ENCODE data around the gene RGL3.
"Not testable (repeated sequence)": the region's sequence is repeated elsewhere in the genome, so short reads cannot be mapped to it uniquely, and the experiment has no call there.

The RGL3 gene, protein sequence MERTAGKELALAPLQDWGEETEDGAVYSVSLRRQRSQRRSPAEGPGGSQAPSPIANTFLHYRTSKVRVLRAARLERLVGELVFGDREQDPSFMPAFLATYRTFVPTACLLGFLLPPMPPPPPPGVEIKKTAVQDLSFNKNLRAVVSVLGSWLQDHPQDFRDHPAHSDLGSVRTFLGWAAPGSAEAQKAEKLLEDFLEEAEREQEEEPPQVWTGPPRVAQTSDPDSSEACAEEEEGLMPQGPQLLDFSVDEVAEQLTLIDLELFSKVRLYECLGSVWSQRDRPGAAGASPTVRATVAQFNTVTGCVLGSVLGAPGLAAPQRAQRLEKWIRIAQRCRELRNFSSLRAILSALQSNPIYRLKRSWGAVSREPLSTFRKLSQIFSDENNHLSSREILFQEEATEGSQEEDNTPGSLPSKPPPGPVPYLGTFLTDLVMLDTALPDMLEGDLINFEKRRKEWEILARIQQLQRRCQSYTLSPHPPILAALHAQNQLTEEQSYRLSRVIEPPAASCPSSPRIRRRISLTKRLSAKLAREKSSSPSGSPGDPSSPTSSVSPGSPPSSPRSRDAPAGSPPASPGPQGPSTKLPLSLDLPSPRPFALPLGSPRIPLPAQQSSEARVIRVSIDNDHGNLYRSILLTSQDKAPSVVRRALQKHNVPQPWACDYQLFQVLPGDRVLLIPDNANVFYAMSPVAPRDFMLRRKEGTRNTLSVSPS

DNA sequence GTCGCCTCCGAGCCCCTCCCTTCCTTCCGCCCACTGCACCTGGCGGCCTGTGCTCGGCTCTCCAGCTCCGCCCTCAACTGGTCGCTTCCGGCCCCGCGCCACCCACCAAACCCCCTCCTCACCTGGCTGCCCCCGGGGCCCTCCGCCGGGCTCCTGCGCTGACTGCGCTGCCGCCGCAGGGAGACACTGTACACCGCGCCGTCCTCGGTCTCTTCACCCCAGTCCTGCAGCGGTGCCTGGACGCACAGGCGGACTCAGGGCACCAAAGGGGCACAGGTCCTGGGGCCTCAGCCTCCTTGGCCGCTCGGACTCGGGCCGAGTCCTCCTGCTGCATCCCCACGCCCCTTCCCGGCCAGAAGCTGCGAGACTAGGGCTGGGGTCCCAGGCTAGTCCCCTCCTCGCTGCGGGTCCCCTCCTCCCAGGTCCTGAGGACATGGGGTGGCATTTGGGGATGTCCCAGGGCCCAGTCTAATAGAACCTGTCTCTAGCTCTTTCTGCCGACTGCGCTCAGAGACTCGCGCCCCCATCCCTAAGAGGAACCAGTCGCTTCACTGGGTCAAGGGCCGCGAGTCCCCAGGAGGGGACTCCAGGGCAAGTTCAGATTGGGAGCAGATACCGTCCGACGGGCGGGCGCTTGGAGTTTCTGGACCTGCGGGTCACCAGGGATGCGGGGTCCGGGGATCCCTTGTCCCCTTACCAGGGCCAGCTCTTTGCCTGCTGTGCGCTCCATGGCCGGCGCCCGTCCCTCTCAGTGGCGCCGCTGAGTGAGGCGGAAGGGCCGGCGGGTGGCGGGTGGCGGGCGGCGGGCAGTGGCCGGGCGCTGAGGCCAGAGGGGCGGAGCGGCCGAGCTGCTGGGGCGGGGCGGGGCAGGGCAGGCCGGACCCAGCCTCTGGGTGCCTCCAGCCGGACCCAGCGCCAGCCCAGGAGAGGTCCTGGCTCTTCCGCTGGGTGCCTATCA is at the start of gene RGL3:
Gene RGL3, minus strand, starts transcription at position 766 of the 958 bp plus-strand sequence. Its CDS starts 36 bp downstream, at position 730.
- no peak for DNase-seq (ENCODE audit: low read depth)

DNA sequence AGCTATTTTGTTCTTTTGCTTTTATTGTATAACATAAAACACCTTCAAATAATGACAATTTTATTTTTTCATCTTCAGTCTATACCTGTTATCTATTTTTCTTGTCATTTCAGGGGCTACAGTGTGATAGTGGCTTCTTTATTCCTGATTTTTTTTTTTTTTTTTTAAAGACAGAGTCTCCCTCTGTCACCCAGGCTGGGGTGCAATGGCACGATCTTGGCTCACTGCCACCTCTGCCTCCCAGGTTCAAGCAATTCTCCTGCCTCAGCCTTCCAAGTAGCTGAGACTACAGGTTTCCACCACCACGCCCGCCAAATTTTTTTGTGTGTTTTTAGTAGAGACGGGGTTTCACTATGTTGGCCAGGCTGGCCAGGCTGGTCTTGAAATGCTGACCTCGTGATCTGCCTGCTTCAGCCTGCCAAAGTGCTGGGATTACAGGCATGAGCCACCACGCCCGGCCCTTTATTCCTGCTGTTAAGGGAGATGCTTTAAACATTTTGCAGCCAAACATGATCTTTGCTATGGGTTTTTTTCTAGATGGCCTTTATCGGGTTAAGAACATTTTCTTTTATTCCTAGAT is 49.2 kb upstream of the RGL3 start:
- DNase-seq (ENCODE audit: low read depth): not testable (repeated sequence)

DNA sequence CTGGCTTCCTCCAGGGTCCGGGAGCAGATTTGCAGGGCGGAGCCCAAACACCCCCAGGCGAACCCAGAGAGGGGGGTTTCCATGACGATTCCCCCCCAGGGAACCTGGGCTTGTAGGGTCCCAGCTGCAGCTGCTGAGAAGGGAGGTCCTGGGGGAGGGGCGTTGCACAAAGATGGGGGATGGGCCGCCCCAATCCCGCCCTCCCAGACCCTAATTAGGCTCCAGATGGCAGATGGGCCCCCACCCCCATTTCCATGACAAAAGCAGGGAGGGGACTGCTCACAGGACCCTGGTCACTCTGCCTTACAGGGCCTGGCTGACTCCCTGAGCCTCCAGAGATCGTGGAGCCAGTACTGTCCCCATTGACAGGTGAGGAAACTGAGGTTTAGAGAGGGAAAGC is 46.5 kb upstream of the RGL3 start:
- DNase-seq (ENCODE audit: low read depth): no peak

DNA sequence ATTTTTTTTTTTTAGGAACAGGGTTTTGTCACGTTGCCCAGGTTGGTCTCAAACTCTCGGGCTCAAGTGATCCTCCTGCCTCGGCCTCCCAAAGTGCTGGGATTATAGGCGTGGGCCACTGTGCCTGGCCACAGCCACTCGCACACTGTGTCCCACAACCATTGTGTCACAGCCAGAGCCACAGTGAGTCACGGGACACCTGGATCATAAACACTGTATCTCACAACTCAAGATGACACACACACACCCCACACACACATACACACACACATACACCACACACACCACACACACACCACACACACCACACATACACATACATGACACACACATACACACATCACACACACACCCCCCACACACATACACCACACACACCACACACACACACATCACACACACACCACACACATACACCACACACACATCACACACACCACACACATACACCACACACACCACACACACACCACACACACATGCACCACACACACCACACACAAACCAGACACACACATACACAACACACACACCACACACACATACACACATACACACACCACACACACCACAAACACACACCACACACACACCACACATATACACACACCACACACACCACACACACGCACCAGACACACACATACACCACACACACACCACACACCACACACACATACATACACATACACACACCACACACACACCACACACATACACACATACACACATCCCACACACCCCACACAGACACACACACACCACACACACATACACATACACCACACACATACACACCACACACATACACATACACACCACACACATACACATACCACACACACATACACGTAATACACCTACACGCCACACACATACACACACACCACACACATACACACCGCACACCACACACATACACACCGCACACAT is 45.5 kb upstream of the RGL3 start:
- DNase-seq (ENCODE audit: low read depth): no peak

DNA sequence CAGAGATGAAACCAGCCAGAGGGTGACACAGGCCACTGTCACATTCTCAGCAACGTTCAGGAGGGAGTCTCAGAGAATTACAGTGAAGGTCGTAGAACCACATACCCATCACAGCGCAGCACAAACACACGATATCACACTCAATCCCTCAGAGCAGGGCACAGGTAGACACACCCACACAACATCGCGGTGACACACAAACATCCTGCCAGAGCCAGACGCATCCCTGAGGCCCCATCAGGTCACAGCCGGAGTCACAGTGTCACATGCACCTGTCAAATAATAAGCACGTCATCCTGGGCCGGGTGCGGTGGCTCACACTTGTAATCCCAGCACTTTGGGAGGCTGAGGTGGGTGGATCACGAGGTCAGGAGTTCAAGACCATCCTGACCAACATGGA is 44.3 kb upstream of the RGL3 start:
- DNase-seq (ENCODE audit: low read depth): no peak

DNA sequence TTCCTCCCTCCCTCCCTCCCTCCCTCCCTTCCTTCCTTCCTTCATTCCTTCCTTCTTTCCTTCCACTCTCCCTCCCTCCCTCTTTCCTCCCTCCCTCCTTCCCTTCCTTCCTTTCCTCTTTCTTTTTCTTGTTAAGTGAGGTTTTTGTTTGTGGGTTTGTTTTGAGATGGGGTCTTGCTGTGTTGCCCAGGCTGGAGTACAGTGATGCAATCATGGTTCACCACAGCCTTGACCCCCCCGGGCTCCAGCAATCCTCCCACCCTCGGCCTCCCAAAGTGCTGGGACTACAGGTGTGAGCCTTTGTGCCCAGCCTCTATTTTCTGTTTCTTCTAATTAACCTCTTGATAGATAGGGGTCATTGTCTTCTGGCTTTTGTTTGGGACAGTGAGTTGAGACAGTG is 42.3 kb upstream of the RGL3 start:
- DNase-seq (ENCODE audit: low read depth): no peak

DNA sequence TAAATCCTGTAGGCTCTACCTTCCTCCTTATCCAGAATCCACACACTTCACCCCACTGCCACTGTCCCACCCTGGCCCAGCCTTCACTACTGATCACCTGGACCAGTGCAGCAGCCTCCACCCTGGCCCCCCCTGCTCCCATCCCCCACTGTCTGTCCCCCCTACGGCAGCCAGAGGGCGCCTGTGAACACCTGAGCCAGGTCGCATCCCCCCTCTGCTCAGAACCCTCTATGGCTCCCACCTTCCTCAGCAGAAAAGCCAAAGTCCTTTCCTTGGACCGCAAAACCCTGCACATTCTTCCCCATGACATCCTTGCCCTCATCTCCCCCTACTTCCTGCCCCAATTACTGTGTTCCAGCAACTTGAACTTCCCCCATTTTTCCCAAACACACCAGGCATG is 41.1 kb upstream of the RGL3 start:
- DNase-seq (ENCODE audit: low read depth): no peak

DNA sequence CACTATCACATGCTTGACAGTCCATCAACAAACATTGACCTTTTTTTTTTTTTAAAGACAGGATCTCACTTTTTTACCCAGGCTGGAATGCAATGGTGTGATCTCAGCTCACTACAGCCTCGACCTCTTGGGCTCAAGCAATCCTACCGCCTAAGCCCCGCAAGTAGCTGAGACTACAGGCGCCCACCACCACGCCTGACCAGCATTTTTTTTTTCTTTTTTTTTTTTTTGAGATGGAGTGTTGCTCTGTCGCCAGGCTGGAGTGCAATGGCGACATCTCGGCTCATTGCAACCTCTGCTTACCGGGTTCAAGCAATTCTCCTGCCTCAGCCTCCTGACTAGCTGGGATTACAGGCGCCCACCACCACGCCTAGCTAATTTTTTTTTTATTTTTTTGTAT is 39.8 kb upstream of the RGL3 start:
- DNase-seq (ENCODE audit: low read depth): not testable (repeated sequence)

DNA sequence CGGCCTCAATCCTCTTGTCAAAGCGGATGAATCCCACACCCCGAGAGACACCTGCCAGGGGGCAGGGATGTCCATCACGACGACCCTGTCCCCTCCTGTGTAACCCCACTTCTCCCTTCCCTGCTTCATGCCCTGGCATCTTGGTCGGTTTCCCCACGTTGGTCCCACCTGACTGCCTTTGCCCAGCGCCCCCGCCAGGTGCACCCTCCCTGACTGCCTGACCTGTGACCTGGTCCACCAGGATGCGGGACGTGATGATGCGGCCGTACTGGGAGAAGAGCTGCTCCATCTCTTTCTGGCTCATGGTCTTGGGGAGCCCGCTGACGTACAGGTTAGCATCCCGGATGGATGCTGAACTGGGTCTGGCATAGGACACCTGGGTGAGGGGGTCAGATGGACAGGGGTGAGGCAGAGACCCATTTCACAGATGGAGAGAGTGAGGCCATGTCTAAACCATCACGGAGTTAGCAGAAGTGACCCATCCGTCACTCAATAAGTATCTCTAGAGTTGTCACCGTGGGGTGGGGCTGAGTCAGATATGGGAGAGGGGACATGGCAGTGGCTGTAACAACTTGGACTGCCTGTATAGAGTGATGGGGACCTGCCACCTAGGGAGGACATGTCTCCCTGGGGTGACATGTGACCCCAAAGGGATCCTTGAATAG is 39.3 kb upstream of the RGL3 start:
- DNase-seq (ENCODE audit: low read depth): no peak

DNA sequence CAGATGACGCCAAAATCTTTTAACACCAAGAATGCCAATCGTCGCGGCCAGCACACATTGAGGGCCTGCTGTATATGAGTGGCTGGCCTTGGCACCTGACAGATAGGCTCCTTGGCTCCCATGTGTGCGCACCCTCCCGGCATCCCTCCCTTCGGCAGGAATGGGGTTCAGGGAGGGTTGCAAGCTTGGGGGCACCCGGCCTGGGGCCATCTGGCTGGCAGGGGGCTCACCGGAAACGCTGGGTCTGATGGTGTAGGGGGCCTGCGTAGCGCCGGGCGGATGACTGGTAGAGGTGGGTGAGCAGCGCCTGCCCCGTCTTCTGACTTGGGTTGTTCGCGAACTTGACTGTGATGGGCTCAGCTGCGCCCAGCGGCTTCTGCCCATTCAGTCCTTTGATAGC is 38.7 kb upstream of the RGL3 start:
- DNase-seq (ENCODE audit: low read depth): no peak

DNA sequence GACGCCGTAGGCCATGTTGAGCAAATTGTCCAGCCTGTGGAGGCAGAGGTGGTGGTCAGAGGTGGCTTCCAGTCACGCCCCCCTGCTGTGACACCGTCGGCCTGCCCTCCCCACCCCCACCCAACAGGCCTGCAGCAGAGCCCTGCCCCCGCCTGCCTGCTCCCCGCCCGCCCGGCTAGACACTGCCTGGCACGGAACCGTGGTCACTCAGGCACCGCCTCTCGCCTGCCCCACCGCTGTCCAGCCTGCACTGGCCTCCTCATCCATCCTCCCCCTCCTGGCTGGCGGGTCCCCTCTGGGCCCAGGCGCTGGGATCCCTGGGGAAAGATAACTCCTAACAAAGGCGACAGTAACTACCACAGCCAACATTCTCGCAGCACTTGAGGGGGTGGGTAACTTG is 38.0 kb upstream of the RGL3 start:
- DNase-seq (ENCODE audit: low read depth): peak; percentile 71

DNA sequence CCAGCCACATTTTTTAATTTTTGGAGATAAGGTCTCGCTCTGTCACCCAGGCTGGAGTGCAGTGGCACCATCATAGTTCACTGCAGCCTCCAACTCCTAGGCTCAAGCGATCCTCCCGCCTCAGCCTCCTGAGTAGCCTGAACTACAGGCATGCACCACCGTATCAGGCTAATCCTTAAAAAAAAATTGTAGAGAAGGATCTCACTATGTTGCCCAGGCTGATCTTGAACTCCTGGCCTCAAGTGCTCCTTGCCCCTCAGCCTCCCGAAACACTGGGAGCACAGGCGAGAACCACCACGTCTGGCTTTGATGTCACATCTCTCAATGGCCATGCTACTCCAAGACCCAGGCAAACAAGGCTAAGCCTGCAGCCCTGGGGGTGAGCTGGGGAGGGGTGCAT is 37.5 kb upstream of the RGL3 start:
- DNase-seq (ENCODE audit: low read depth): no peak

DNA sequence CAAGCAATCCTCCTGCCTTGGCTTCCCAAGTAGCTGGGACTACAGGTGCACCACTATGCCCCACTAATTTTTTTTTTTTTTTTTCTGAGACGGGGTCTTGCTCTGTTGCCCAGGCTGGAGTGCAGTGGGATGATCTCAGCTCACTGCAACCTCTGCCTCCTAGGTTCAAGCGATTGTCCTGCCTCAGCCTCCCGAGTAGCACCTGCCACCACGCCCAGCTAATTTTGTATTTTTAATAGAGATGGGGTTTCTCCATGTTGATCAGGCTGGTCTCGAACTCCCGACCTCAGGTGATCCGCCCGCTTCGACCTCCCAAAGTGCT is 36.1 kb upstream of the RGL3 start:
- not testable (repeated sequence) for DNase-seq (ENCODE audit: low read depth)

DNA sequence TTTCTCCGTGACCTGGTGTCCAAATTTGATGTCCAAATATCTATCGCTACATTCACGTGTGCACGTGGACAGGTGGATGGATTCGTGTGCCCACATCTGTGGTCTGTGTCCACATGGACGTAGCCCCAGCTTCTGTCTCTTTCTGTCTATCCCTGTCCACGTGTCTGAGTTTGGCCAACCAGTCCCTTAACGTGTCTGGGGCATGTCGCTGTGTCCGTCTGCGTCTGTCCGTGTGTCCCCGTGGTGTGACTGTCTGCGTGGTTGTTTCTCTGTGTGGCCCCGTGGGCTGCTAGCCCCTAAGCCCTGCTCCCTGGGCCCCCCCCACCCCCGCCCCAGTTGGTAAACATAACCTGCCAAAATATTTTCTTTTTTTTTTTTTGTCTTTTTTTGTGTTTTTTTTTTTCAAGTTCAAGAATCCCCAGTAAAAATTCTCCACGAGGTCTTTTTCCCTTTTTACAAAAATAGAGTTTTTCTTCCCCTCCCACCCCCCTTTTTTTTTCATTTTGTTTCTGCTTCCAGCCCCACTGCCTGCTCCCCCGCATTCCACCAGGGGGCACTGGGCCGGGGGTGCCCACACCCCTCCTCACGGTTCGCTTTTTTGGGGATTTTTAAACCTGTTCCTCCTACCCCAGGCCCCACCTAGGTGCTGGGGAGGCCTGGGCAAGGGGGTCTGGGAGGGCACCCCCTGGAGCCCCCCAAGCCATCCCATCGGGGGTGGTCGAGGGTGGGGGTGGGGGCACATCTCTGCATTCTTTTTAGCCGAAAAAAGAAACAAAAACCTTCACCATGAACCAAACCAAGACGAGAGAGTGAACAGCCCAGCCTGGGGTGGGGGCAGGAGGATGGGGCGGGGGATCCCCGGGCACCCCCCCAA is 34.6 kb upstream of the RGL3 start:
- DNase-seq (ENCODE audit: low read depth): no peak

DNA sequence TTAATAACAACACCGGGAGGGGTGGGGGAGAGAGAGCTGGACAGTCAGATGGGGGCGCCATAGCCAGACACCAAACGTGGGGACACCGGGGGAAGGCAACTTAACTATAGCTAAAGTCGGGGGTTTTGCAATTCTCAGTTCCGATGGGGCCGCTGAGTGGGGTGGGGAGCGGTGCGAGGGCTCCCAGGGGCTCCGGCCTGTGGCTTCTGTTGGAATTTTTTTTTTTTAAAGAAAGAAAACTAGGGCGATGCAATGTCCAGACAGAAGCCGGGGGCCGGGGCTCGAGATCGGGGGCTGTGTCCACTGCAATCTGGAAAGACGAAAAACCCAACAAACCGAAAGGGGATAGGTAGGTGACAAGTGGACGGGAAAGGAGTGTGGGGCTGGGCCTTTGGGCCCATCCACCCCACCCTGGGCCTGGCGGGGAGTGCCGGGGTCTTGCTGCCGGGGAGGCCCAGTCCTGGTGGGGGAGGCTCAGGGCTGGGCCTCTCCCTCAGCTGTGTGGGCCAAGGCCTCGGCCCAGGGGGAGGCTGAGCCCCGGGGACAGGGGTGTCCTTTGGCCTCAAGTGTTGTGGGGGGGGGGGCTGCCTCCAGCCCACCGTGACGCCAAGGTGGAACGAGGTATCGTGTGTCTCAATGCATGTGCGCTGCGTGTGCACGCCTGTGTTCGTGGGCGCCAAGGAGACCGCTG is 33.7 kb upstream of the RGL3 start:
- DNase-seq (ENCODE audit: low read depth): no peak

DNA sequence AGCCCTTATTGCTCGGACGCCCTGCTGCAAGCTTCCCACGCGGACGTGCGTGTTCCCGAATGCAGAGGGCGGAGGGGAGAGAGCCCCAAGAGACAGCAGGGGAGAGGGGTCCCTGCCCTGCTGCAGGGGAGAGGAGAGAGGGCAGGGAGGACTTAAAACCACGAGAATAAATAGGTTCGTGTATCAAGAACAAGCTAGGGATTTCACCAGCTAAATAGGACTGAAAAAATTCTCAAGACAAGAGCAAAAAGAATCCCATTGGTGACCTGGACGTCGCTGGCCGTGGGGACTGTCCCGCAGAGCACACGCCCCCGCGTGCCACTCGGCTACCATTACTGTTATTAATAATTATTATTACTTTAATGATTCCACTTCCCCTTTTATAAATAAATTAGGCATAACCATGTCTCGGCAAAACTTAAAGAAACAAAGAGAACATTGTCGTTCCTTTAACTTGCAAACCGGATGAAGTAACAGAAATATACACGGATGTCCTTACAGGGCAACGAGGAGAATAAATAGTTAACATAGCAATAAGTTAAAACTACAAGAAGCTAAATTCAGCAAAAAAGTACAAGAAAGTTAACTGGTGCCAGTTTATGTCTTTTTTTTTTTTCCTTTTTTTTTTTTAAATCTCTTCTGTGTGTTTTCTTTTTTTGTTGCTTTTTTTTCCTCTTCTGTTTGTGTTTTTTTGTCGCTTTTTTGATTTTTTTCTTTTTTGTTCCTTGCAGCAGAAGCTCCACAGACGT is 32.9 kb upstream of the RGL3 start:
- DNase-seq (ENCODE audit: low read depth): no peak

DNA sequence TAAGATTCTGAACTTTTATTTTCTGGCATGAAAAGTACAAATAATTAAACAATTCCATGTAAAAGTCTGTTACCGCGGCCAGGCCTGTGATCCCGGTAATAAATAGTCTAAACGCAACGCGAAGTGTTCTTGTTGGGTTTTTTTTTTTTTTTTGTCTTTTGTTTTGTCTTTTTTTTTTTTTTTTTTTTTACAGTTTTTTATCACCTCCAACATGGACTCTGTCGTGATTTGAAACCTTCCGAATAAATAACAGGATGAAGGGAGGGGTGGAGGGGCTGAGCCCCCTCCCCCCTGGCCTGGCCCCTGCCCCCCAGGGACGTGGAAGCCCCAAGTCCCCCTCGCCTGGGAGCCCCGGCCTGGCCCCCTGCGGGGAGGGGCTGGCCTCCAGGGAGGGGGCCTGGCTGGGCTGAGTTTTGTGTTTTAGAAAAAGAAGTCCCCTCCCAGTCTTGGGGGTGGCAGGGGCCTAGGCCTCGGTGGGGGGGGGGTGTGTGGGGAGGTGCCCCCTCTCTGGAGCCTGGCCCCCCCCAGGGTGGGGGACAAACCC is 32.3 kb upstream of the RGL3 start:
- no peak for DNase-seq (ENCODE audit: low read depth)
